ENCODE measurements around the gene CWF19L2. TPM values are rescaled to one million over a fixed set of nuclear protein-coding genes. Genes with fewer than 3 reads are reported as not detected.

Gene CWF19L2
- polyA plus RNA-seq, 1 of the 3 experiments (the other 2 are of a cell fraction) = 0.74 TPM

- POLR2A ChIA-PET = no interaction called here
- Histone ChIP-seq H2AFZ (ENCODE audit: low read depth) (no peak overlapping the region), H3K79me2 (ENCODE audit: insufficient read depth) (no peaks in the 10 kb centered on the region), H3K4me2 (no peak overlapping the region), H3K9ac (no peak overlapping the region), H3K27me3 (ENCODE audit: insufficient read depth) (no peaks in the 10 kb centered on the region), H3K9me2 (no peaks in the 10 kb centered on the region), H3K36me3 (replicated peaks in 1 of 2; ENCODE audit: control insufficient read depth in 1 of 2, insufficient read depth in 2 of 2, low read length in 1 of 2) (no peaks in the 10 kb centered on the region), H3K4me3 (ENCODE audit: low read depth in 2 of 2, low read length in 1 of 2) (no peak overlapping the region), H4K20me1 (ENCODE audit: insufficient read depth) (no peaks in the 10 kb centered on the region), H3K27ac (ENCODE audit: low read depth in 2 of 2, low read length in 1 of 2) (no peak overlapping the region), H3K4me1 (ENCODE audit: control insufficient read depth in 1 of 2, insufficient read depth in 2 of 2, low read depth in 1 of 2, low read length in 1 of 2) (peaks cover 0 to 7% of the 10 kb centered on the region in 2 experiments; a peak in 1 of 4 replicates), H3F3A (replicated peaks; ENCODE audit: insufficient read depth) (peaks cover 7% of the 10 kb centered on the region), H3K9me3 (no peaks in the 10 kb centered on the region)
- TF ChIP-seq, protein P1, sequence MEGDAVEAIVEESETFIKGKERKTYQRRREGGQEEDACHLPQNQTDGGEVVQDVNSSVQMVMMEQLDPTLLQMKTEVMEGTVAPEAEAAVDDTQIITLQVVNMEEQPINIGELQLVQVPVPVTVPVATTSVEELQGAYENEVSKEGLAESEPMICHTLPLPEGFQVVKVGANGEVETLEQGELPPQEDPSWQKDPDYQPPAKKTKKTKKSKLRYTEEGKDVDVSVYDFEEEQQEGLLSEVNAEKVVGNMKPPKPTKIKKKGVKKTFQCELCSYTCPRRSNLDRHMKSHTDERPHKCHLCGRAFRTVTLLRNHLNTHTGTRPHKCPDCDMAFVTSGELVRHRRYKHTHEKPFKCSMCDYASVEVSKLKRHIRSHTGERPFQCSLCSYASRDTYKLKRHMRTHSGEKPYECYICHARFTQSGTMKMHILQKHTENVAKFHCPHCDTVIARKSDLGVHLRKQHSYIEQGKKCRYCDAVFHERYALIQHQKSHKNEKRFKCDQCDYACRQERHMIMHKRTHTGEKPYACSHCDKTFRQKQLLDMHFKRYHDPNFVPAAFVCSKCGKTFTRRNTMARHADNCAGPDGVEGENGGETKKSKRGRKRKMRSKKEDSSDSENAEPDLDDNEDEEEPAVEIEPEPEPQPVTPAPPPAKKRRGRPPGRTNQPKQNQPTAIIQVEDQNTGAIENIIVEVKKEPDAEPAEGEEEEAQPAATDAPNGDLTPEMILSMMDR (IDR thresholded peaks at IDR 0.05) = no peak
- TF ChIP-seq, protein P2, sequence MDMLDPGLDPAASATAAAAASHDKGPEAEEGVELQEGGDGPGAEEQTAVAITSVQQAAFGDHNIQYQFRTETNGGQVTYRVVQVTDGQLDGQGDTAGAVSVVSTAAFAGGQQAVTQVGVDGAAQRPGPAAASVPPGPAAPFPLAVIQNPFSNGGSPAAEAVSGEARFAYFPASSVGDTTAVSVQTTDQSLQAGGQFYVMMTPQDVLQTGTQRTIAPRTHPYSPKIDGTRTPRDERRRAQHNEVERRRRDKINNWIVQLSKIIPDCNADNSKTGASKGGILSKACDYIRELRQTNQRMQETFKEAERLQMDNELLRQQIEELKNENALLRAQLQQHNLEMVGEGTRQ (IDR thresholded peaks at IDR 0.05; ENCODE audit: borderline replicate concordance, low read depth, low read length) = no peak
- TF ChIP-seq TCF12 (IDR thresholded peaks at IDR 0.05) = peak; percentile 61
- TF ChIP-seq SMC3 (IDR thresholded peaks at IDR 0.05; ENCODE audit: low read depth, low read length) = no peak
- TF ChIP-seq JUND (IDR thresholded peaks at IDR 0.05) = peak; percentile 82
- peak; percentile 92 for TF ChIP-seq FOSL2 (IDR thresholded peaks at IDR 0.05; ENCODE audit: borderline replicate concordance, low read depth)
- peak; percentile 14; the same call in 1 of the 2 replicates for TF ChIP-seq NFIC (IDR thresholded peaks at IDR 0.05; ENCODE audit: borderline replicate concordance)
- peak; percentile 72 for TF ChIP-seq MAX (IDR thresholded peaks at IDR 0.05; ENCODE audit: low read depth)
- TF ChIP-seq RFX5 (IDR thresholded peaks at IDR 0.05; ENCODE audit: low read length) = no peak
- TF ChIP-seq NRF1 (IDR thresholded peaks at IDR 0.05; ENCODE audit: low read depth, low read length) = no peak
- WGBS (ENCODE audit: low lambda C conversion rate) = 100% methylated on average over 1 of the region's 1 CpG
- CTCF ChIA-PET = no interaction called here
- DNase-seq = no peak
These were observed 35.5 kb upstream of the CWF19L2 start for GRCh38 chr11:107493117-107493516.

- Histone ChIP-seq H3K4me2 (no peak overlapping the region), H3F3A (replicated peaks; ENCODE audit: insufficient read depth) (peaks cover under 1% of the 10 kb centered on the region), H3K27me3 (ENCODE audit: insufficient read depth) (no peaks in the 10 kb centered on the region), H3K36me3 (replicated peaks in 1 of 2; ENCODE audit: control insufficient read depth in 1 of 2, insufficient read depth in 2 of 2, low read length in 1 of 2) (no peaks in the 10 kb centered on the region), H3K27ac (ENCODE audit: low read depth in 2 of 2, low read length in 1 of 2) (no peak overlapping the region), H3K4me1 (ENCODE audit: control insufficient read depth in 1 of 2, insufficient read depth in 2 of 2, low read depth in 1 of 2, low read length in 1 of 2) (peaks cover 0 to 1% of the 10 kb centered on the region in 2 experiments; a peak in 1 of 4 replicates), H3K4me3 (ENCODE audit: low read depth in 2 of 2, low read length in 1 of 2) (no peak overlapping the region), H2AFZ (ENCODE audit: low read depth) (no peak overlapping the region), H3K9me3 (no peaks in the 10 kb centered on the region), H4K20me1 (ENCODE audit: insufficient read depth) (no peaks in the 10 kb centered on the region), H3K79me2 (ENCODE audit: insufficient read depth) (no peaks in the 10 kb centered on the region), H3K9ac (no peak overlapping the region), H3K9me2 (no peaks in the 10 kb centered on the region)
- 66% methylated on average over 2 of the region's 2 CpGs for WGBS (ENCODE audit: low lambda C conversion rate)
- no peak for DNase-seq
- ChIA-PET POLR2A (no interaction called here), CTCF (no interaction called here)
- TF ChIP-seq RCOR1 (IDR thresholded peaks at IDR 0.05; ENCODE audit: low read length) = no peak
- no peak for TF ChIP-seq PBX3 (IDR thresholded peaks at IDR 0.05)
- TF ChIP-seq POLR2AphosphoS5 (IDR thresholded peaks at IDR 0.05; ENCODE audit: low read depth, low read length) = no peak
- no peak for TF ChIP-seq RXRA (IDR thresholded peaks at IDR 0.05; ENCODE audit: borderline replicate concordance, low read depth)
- no peak for TF ChIP-seq TCF12 (IDR thresholded peaks at IDR 0.05)
- TF ChIP-seq MAX (IDR thresholded peaks at IDR 0.05; ENCODE audit: low read depth) = no peak
- no peak for TF ChIP-seq GATA2 (CRISPR knock-in tag; IDR thresholded peaks at IDR 0.05)
- TF ChIP-seq, protein P3, sequence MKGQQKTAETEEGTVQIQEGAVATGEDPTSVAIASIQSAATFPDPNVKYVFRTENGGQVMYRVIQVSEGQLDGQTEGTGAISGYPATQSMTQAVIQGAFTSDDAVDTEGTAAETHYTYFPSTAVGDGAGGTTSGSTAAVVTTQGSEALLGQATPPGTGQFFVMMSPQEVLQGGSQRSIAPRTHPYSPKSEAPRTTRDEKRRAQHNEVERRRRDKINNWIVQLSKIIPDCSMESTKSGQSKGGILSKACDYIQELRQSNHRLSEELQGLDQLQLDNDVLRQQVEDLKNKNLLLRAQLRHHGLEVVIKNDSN (IDR thresholded peaks at IDR 0.05; ENCODE audit: borderline replicate concordance, low read depth) = no peak
- TF ChIP-seq JUND (IDR thresholded peaks at IDR 0.05) = no peak
- no peak for TF ChIP-seq YY1 (IDR thresholded peaks at IDR 0.05; ENCODE audit: low read depth)
- TF ChIP-seq MEF2A (IDR thresholded peaks at IDR 0.05; ENCODE audit: borderline replicate concordance, low read depth) = no peak
- no peak for TF ChIP-seq FOXJ3 (CRISPR knock-in tag; IDR thresholded peaks at IDR 0.05)
- no peak for TF ChIP-seq RAD21 (IDR thresholded peaks at IDR 0.05; ENCODE audit: low read length)
- no peak for TF ChIP-seq MXI1 (IDR thresholded peaks at IDR 0.05; ENCODE audit: low read depth, low read length)
- TF ChIP-seq NRF1 (IDR thresholded peaks at IDR 0.05; ENCODE audit: low read depth, low read length) = no peak
- no peak for TF ChIP-seq EP300 (IDR thresholded peaks at IDR 0.05; ENCODE audit: borderline replicate concordance in 1 of 2, low read depth in 1 of 2, low read length in 1 of 2)
- no peak for TF ChIP-seq GABPA (IDR thresholded peaks at IDR 0.05; ENCODE audit: low read depth)
- no peak for TF ChIP-seq IRF3 (IDR thresholded peaks at IDR 0.05; ENCODE audit: low read depth, low read length)
These were observed 33.2 kb upstream of the CWF19L2 start for GRCh38 chr11:107490836-107491235.

All from SK-N-SH (cell line).